ENCODE results near the gene PNPLA6.
A peak's percentile ranks its signal among the peaks of the same experiment; 100 is the strongest.

Gene PNPLA6

DNA sequence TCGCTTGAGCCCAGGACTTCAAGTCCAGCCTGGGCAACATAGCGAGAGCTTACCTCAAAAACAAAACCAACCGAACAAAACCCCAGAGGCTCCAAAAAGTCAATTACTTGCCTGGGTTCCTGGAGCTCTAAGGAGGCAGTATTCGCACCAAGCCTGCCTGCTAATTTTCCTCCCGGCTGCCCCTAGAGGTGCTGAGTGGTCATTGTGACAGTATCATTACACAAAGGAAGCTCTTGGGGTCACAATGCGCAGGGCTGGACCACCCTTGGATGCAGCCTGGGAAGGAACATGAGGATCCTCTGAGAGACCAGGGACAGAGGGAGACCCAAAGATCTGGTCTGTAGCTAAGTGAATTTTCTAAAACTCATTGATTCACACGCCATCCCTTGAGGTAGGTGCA, 38.2 kb upstream of the PNPLA6 start:
- no peak overlapping the region for H3K27ac ChIP-seq (ENCODE audit: low read length, poor library complexity, severe bottlenecking)
- no peak overlapping the region for H3K4me3 ChIP-seq (ENCODE audit: insufficient read depth in 1 of 2, low read depth in 1 of 2, low read length in 2 of 2)
- no peak overlapping the region for H3K4me2 ChIP-seq (ENCODE audit: low read length, poor library complexity, severe bottlenecking)
- no peak overlapping the region for H2AFZ ChIP-seq (ENCODE audit: low read depth, low read length)
- H3K27me3 ChIP-seq (ENCODE audit: control insufficient read depth in 1 of 2, insufficient read depth in 1 of 2, low read length in 2 of 2): peaks cover 30 to 36% of the 10 kb centered on the region in 2 experiments
- no peak overlapping the region for H2BK5ac ChIP-seq (ENCODE audit: low read depth, low read length, poor library complexity, severe bottlenecking)
- no peak overlapping the region for H3K23ac ChIP-seq (ENCODE audit: low read length in 2 of 2)
- H3K14ac ChIP-seq (ENCODE audit: low read length in 2 of 2): no peak overlapping the region
- H2BK12ac ChIP-seq (ENCODE audit: low read length in 2 of 2): no peak overlapping the region
- H3K4ac ChIP-seq (ENCODE audit: low read depth in 1 of 2, low read length in 2 of 2): no peak overlapping the region
- no peak overlapping the region for H3K18ac ChIP-seq (ENCODE audit: low read depth in 1 of 2, low read length in 2 of 2)
- H2AK5ac ChIP-seq (ENCODE audit: low read length, severe bottlenecking): no peak overlapping the region
- H4K91ac ChIP-seq (ENCODE audit: low read length): no peak overlapping the region
- peak; percentile 46 for DNase-seq
- no peak overlapping the region for H2BK15ac ChIP-seq (ENCODE audit: low read depth, poor library complexity, severe bottlenecking)
- H3K4me1 ChIP-seq (ENCODE audit: control insufficient read depth, insufficient read depth, low read depth, low read length): peaks cover 9% of the 10 kb centered on the region
- H4K8ac ChIP-seq (ENCODE audit: low read length): peak overlapping the region; percentile 17
- peaks cover 0 to 6% of the 10 kb centered on the region in 2 experiments for H3K36me3 ChIP-seq (ENCODE audit: control insufficient read depth in 1 of 2, insufficient read depth in 2 of 2, low read depth in 1 of 2, low read length in 2 of 2)
- H2BK120ac ChIP-seq (ENCODE audit: low read depth, low read length): no peak overlapping the region
- H3K9ac ChIP-seq (ENCODE audit: low read length): no peak overlapping the region
- no peaks in the 10 kb centered on the region for H3K79me1 ChIP-seq (replicated peaks; ENCODE audit: low read length, poor library complexity, severe bottlenecking)
- WGBS: 70% methylated on average over 6 of the region's 7 CpGs
- H3K9me3 ChIP-seq (ENCODE audit: control insufficient read depth, low read length): no peaks in the 10 kb centered on the region

DNA sequence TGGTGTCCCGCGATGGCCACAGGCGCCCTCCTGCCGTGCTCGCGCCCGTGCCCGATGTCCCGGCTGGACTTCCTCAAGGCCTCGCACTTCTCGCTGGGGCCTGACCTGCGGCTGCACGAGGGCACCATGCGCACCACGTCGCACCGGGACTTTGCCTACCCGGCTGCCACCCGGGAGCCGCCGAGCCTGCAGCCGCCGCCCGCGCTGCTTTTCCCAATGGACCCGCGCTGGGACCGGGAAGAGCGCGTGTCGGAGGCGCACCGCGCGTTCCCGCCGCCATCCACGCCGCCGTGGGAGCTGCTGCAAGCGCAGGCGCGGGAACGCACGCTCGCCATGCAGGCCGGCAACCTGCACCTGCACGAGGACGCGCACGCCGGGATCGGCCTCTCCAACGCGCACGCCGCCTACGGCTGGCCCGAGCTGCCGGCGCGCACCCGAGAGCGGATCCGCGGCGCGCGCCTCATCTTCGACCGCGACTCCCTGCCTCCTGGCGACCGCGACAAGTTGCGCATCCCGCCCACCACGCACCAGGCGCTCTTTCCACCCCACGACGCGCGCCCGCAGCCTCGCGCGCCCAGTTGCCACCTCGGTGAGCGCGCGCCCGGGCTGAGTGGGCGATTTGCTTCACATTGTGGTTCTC, 34.6 kb upstream of the PNPLA6 start:
- H2AFZ ChIP-seq (ENCODE audit: low read depth, low read length): peak overlapping the region; percentile 97
- WGBS: 2% methylated on average over 63 of the region's 93 CpGs
- H2BK5ac ChIP-seq (ENCODE audit: low read depth, low read length, poor library complexity, severe bottlenecking): no peak overlapping the region
- peaks cover 49 to 50% of the 10 kb centered on the region in 2 experiments for H3K27me3 ChIP-seq (ENCODE audit: control insufficient read depth in 1 of 2, insufficient read depth in 1 of 2, low read length in 2 of 2)
- peak overlapping the region; percentile 48 for H4K91ac ChIP-seq (ENCODE audit: low read length)
- peak overlapping the region in 1 of 2 experiments; percentile 96 for H3K14ac ChIP-seq (ENCODE audit: low read length in 2 of 2)
- H3K9me3 ChIP-seq (ENCODE audit: control insufficient read depth, low read length): no peaks in the 10 kb centered on the region
- H3K9ac ChIP-seq (ENCODE audit: low read length): no peak overlapping the region
- no peaks in the 10 kb centered on the region for H3K79me1 ChIP-seq (replicated peaks; ENCODE audit: low read length, poor library complexity, severe bottlenecking)
- H3K36me3 ChIP-seq (ENCODE audit: control insufficient read depth in 1 of 2, insufficient read depth in 2 of 2, low read depth in 1 of 2, low read length in 2 of 2): peaks cover 0 to 6% of the 10 kb centered on the region in 2 experiments
- H4K8ac ChIP-seq (ENCODE audit: low read length): peak overlapping the region; percentile 76
- peak; percentile 45 for DNase-seq
- H3K4me1 ChIP-seq (ENCODE audit: control insufficient read depth, insufficient read depth, low read depth, low read length): peaks cover 16% of the 10 kb centered on the region
- peak overlapping the region; percentile 63 to 66 for H3K4me3 ChIP-seq (ENCODE audit: insufficient read depth in 1 of 2, low read depth in 1 of 2, low read length in 2 of 2)
- H3K4ac ChIP-seq (ENCODE audit: low read depth in 1 of 2, low read length in 2 of 2): peak overlapping the region in 1 of 2 experiments; percentile 41
- H2BK12ac ChIP-seq (ENCODE audit: low read length in 2 of 2): peak overlapping the region in 1 of 2 experiments; percentile 71
- H3K23ac ChIP-seq (ENCODE audit: low read length in 2 of 2): peak overlapping the region in 1 of 2 experiments; percentile 2
- peak overlapping the region; percentile 97 for H3K4me2 ChIP-seq (ENCODE audit: low read length, poor library complexity, severe bottlenecking)
- H2BK120ac ChIP-seq (ENCODE audit: low read depth, low read length): no peak overlapping the region
- H3K27ac ChIP-seq (ENCODE audit: low read length, poor library complexity, severe bottlenecking): no peak overlapping the region
- peak overlapping the region; percentile 17 to 34 for H3K18ac ChIP-seq (ENCODE audit: low read depth in 1 of 2, low read length in 2 of 2)
- H2BK15ac ChIP-seq (ENCODE audit: low read depth, poor library complexity, severe bottlenecking): no peak overlapping the region
- H2AK5ac ChIP-seq (ENCODE audit: low read length, severe bottlenecking): no peak overlapping the region

DNA sequence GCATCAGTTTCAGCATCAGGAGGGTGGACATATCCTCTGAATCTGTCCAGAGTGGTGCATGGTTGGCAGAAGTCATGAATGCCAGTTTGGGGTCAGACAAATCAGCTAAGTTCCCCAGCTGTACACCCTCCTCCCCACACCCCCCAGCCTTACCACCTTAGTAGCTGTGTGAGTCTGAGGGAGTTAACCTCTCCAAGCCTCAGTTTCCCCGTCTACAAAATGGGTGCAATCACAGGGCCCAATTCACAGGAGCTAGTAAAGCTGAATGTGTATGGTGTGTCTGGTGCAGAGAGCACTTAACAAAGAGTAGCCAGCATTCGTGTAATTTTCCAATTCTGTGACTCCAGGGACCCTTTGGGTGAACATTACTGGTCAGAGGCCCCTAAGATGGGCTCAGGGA, 33.0 kb upstream of the PNPLA6 start:
- no peak overlapping the region for H4K8ac ChIP-seq (ENCODE audit: low read length)
- no peaks in the 10 kb centered on the region for H3K9me3 ChIP-seq (ENCODE audit: control insufficient read depth, low read length)

DNA sequence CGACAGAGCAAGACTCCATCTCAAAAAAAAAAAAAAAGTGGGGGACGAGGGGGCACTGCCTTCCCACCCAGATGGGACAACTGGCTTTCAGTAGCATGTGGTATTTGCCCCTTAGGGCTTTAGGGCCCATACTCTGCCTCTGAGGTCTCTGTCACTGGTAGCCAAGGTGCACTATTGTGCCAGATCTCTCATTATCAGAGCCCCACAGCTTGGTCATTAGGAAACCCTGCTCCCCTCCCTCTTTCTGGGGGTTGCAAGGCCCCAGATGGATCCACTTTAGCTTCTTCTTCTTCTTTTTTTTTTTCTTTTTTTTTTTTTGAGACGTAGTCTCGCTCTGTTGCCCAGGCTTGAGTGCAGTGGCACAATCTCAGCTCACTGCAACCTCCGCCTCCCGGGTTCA, 30.8 kb upstream of the PNPLA6 start:
- Histone ChIP-seq H3K4me1 (ENCODE audit: control insufficient read depth, insufficient read depth, low read depth, low read length) (peaks cover 30% of the 10 kb centered on the region), H2BK15ac (ENCODE audit: low read depth, poor library complexity, severe bottlenecking) (no peak overlapping the region), H3K4me3 (ENCODE audit: insufficient read depth in 1 of 2, low read depth in 1 of 2, low read length in 2 of 2) (no peak overlapping the region), H4K91ac (ENCODE audit: low read length) (no peak overlapping the region), H3K4me2 (ENCODE audit: low read length, poor library complexity, severe bottlenecking) (no peak overlapping the region), H3K9me3 (ENCODE audit: control insufficient read depth, low read length) (no peaks in the 10 kb centered on the region), H3K9ac (ENCODE audit: low read length) (no peak overlapping the region), H2BK120ac (ENCODE audit: low read depth, low read length) (no peak overlapping the region), H3K27ac (ENCODE audit: low read length, poor library complexity, severe bottlenecking) (no peak overlapping the region), H3K14ac (ENCODE audit: low read length in 2 of 2) (no peak overlapping the region), H3K18ac (ENCODE audit: low read depth in 1 of 2, low read length in 2 of 2) (no peak overlapping the region), H3K23ac (ENCODE audit: low read length in 2 of 2) (no peak overlapping the region), H4K8ac (ENCODE audit: low read length) (no peak overlapping the region), H2BK5ac (ENCODE audit: low read depth, low read length, poor library complexity, severe bottlenecking) (no peak overlapping the region), H3K4ac (ENCODE audit: low read depth in 1 of 2, low read length in 2 of 2) (no peak overlapping the region), H2BK12ac (ENCODE audit: low read length in 2 of 2) (no peak overlapping the region), H3K27me3 (ENCODE audit: control insufficient read depth in 1 of 2, insufficient read depth in 1 of 2, low read length in 2 of 2) (peaks cover 33 to 42% of the 10 kb centered on the region in 2 experiments), H3K36me3 (ENCODE audit: control insufficient read depth in 1 of 2, insufficient read depth in 2 of 2, low read depth in 1 of 2, low read length in 2 of 2) (peaks cover 0 to 6% of the 10 kb centered on the region in 2 experiments), H2AFZ (ENCODE audit: low read depth, low read length) (no peak overlapping the region), H3K79me1 (replicated peaks; ENCODE audit: low read length, poor library complexity, severe bottlenecking) (no peaks in the 10 kb centered on the region), H2AK5ac (ENCODE audit: low read length, severe bottlenecking) (no peak overlapping the region)
- DNase-seq: no peak
- WGBS: 80% methylated on average over 4 of the region's 6 CpGs

More for the DNA sequence above, 33.0 kb upstream of the PNPLA6 start:
- Histone ChIP-seq H3K4ac (ENCODE audit: low read depth in 1 of 2, low read length in 2 of 2) (no peak overlapping the region), H2AFZ (ENCODE audit: low read depth, low read length) (no peak overlapping the region), H3K27me3 (ENCODE audit: control insufficient read depth in 1 of 2, insufficient read depth in 1 of 2, low read length in 2 of 2) (peaks cover 44 to 47% of the 10 kb centered on the region in 2 experiments), H3K79me1 (replicated peaks; ENCODE audit: low read length, poor library complexity, severe bottlenecking) (no peaks in the 10 kb centered on the region), H3K4me1 (ENCODE audit: control insufficient read depth, insufficient read depth, low read depth, low read length) (peaks cover 24% of the 10 kb centered on the region), H2BK5ac (ENCODE audit: low read depth, low read length, poor library complexity, severe bottlenecking) (no peak overlapping the region), H2BK15ac (ENCODE audit: low read depth, poor library complexity, severe bottlenecking) (no peak overlapping the region), H2AK5ac (ENCODE audit: low read length, severe bottlenecking) (no peak overlapping the region), H4K91ac (ENCODE audit: low read length) (no peak overlapping the region), H3K4me2 (ENCODE audit: low read length, poor library complexity, severe bottlenecking) (no peak overlapping the region), H3K36me3 (ENCODE audit: control insufficient read depth in 1 of 2, insufficient read depth in 2 of 2, low read depth in 1 of 2, low read length in 2 of 2) (peaks cover 0 to 6% of the 10 kb centered on the region in 2 experiments), H3K27ac (ENCODE audit: low read length, poor library complexity, severe bottlenecking) (no peak overlapping the region), H3K18ac (ENCODE audit: low read depth in 1 of 2, low read length in 2 of 2) (no peak overlapping the region), H3K9ac (ENCODE audit: low read length) (no peak overlapping the region), H2BK12ac (ENCODE audit: low read length in 2 of 2) (no peak overlapping the region), H3K23ac (ENCODE audit: low read length in 2 of 2) (no peak overlapping the region), H2BK120ac (ENCODE audit: low read depth, low read length) (no peak overlapping the region), H3K14ac (ENCODE audit: low read length in 2 of 2) (no peak overlapping the region), H3K4me3 (ENCODE audit: insufficient read depth in 1 of 2, low read depth in 1 of 2, low read length in 2 of 2) (no peak overlapping the region)
- DNase-seq: no peak
- 43% methylated on average over 2 of the region's 2 CpGs for WGBS
